HEK293 (cell line): ENCODE measurements around the gene TCF12.

ENCODE experiments used
- SP2 ChIP-seq: fragments of 450-650 bp; formaldehyde crosslinking; IDR thresholded peaks from 2 replicates; pipeline ENCODE4 v1.5.1; 2016; ENCODE audit warnings: missing biosample characterization, missing genetic modification characterization
- ZNF561 ChIP-seq: fragments of 450-650 bp; IDR thresholded peaks from 2 replicates; pipeline ENCODE4 v1.5.1; 2018; ENCODE audit warnings: missing biosample characterization, missing genetic modification characterization, borderline replicate concordance
- ZNF654 ChIP-seq: fragments of 450-650 bp; formaldehyde crosslinking; IDR thresholded peaks from 2 replicates; pipeline ENCODE4 v1.5.1; 2016; ENCODE audit warnings: low read depth, missing biosample characterization, missing genetic modification characterization
- TF ChIP-seq, protein P1 (sequence below): fragments of 450-650 bp; formaldehyde crosslinking; conservative IDR thresholded peaks from 2 replicates; pipeline ENCODE4 v1.5.1; 2016; ENCODE audit warnings: low read depth, missing biosample characterization, missing genetic modification characterization
- TF ChIP-seq, protein P2 (sequence below): fragments of 450-650 bp; formaldehyde crosslinking; IDR thresholded peaks from 2 replicates; pipeline ENCODE4 v1.5.1; 2016; ENCODE audit warnings: missing biosample characterization, missing genetic modification characterization
- TF ChIP-seq, protein P3 (sequence below): fragments of 450-650 bp; formaldehyde crosslinking; optimal IDR thresholded peaks from 2 replicates; pipeline ENCODE3; 2016; ENCODE audit warnings: missing biosample characterization, mild to moderate bottlenecking, missing genetic modification characterization

DNA sequence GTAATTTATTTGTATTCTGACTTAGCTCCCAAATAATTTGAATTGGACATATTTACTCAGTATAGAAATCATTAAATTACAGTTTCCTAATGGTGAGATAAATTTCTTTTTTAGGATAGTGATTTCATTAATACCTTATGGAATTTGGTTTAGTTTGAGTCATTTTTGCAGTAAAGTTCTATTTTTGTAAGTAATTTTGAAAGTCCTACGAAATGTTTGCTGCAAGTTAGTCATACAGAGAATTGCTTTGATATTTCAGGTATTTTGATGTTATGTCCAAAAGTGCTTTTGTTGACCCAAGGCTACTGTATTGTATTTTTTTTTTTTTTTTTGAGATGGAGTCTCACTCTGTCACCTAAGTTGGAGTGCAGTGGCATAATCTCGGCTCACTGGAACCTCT, 41.7 kb downstream of the TCF12 start:
- TF ChIP-seq, protein P1, sequence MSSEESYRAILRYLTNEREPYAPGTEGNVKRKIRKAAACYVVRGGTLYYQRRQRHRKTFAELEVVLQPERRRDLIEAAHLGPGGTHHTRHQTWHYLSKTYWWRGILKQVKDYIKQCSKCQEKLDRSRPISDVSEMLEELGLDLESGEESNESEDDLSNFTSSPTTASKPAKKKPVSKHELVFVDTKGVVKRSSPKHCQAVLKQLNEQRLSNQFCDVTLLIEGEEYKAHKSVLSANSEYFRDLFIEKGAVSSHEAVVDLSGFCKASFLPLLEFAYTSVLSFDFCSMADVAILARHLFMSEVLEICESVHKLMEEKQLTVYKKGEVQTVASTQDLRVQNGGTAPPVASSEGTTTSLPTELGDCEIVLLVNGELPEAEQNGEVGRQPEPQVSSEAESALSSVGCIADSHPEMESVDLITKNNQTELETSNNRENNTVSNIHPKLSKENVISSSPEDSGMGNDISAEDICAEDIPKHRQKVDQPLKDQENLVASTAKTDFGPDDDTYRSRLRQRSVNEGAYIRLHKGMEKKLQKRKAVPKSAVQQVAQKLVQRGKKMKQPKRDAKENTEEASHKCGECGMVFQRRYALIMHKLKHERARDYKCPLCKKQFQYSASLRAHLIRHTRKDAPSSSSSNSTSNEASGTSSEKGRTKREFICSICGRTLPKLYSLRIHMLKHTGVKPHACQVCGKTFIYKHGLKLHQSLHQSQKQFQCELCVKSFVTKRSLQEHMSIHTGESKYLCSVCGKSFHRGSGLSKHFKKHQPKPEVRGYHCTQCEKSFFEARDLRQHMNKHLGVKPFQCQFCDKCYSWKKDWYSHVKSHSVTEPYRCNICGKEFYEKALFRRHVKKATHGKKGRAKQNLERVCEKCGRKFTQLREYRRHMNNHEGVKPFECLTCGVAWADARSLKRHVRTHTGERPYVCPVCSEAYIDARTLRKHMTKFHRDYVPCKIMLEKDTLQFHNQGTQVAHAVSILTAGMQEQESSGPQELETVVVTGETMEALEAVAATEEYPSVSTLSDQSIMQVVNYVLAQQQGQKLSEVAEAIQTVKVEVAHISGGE (tag by site-specific recombination), result no peak
- TF ChIP-seq ZNF561 (tag by site-specific recombination), result no peak
- TF ChIP-seq, protein P2, sequence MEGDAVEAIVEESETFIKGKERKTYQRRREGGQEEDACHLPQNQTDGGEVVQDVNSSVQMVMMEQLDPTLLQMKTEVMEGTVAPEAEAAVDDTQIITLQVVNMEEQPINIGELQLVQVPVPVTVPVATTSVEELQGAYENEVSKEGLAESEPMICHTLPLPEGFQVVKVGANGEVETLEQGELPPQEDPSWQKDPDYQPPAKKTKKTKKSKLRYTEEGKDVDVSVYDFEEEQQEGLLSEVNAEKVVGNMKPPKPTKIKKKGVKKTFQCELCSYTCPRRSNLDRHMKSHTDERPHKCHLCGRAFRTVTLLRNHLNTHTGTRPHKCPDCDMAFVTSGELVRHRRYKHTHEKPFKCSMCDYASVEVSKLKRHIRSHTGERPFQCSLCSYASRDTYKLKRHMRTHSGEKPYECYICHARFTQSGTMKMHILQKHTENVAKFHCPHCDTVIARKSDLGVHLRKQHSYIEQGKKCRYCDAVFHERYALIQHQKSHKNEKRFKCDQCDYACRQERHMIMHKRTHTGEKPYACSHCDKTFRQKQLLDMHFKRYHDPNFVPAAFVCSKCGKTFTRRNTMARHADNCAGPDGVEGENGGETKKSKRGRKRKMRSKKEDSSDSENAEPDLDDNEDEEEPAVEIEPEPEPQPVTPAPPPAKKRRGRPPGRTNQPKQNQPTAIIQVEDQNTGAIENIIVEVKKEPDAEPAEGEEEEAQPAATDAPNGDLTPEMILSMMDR, result no peak
- TF ChIP-seq SP2 (tag by site-specific recombination), result no peak
- TF ChIP-seq, protein P3, sequence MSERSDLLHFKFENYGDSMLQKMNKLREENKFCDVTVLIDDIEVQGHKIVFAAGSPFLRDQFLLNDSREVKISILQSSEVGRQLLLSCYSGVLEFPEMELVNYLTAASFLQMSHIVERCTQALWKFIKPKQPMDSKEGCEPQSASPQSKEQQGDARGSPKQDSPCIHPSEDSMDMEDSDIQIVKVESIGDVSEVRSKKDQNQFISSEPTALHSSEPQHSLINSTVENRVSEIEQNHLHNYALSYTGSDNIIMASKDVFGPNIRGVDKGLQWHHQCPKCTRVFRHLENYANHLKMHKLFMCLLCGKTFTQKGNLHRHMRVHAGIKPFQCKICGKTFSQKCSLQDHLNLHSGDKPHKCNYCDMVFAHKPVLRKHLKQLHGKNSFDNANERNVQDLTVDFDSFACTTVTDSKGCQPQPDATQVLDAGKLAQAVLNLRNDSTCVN (tag by site-specific recombination), result no peak
- TF ChIP-seq ZNF654 (tag by site-specific recombination), result no peak
